ENCODE data around the gene NCR2.

GRCh38 chr6:41315943-41316620 lies 19.3 kb upstream of the NCR2 start:
- no peak for TF ChIP-seq CTCF (IDR thresholded peaks at IDR 0.05 in 2 of 3, conservative IDR thresholded peaks at IDR 0.05 in 1 of 3; ENCODE audit: borderline replicate concordance in 1 of 3, insufficient read depth in 1 of 3, low read depth in 2 of 3, low read length in 2 of 3)
- TF ChIP-seq POLR2AphosphoS5 (IDR thresholded peaks at IDR 0.05; ENCODE audit: low read depth, low read length) = no peak
- TF ChIP-seq POLR2A (IDR thresholded peaks at IDR 0.05; ENCODE audit: borderline replicate concordance, extremely low read depth, insufficient read depth, insufficient read length) = no peak
